Kidney (tissue), 14 donors: ENCODE results near the gene ARHGAP29. TPM values are rescaled to one million over a fixed set of nuclear protein-coding genes. Genes with fewer than 3 reads are reported as not detected.

Source experiments
- DNase-seq, 5 donors: peaks; one replicate each; pipeline ENCODE4 v3.0.0-alpha.2; 2013 to 2020
- FAIRE-seq: peaks from 2 replicates; lab custom pipeline; 2012; peaks lifted over from hg19 to GRCh38; lab: Jason Lieb, UNC
- H3K27ac ChIP-seq, 2 donors: one replicate each; pipeline ENCODE4 v1.7.0; 2013; ENCODE audit warnings: low read depth in 2 of 2, low read length in 2 of 2, inconsistent platforms in 1 of 2
- H3K27me3 ChIP-seq: one replicate; pipeline ENCODE4 v1.7.1; 2013; ENCODE audit warnings: low read length, inconsistent platforms; ENCODE audit not compliant: control insufficient read depth, insufficient read depth
- H3K36me3 ChIP-seq, 3 donors: one replicate each; pipeline versions ENCODE4 v1.7.0 to v1.7.1; 2013; ENCODE audit warnings: low read length in 3 of 3, control low read depth in 1 of 3, inconsistent platforms in 1 of 3; ENCODE audit not compliant: insufficient read depth in 3 of 3, control insufficient read depth in 2 of 3
- H3K4me1 ChIP-seq, 3 donors: one replicate each; pipeline versions ENCODE4 v1.7.0 to v1.7.1; 2013; ENCODE audit warnings: low read length in 3 of 3, inconsistent platforms in 1 of 3, low read depth in 1 of 3; ENCODE audit not compliant: control insufficient read depth in 2 of 3, insufficient read depth in 2 of 3
- H3K4me3 ChIP-seq, 3 donors: one replicate each; pipeline versions ENCODE4 v1.7.0 to v1.8.1; 2013; ENCODE audit warnings: low read length in 3 of 3, control low read depth in 1 of 3, inconsistent platforms in 1 of 3
- H3K9ac ChIP-seq, 3 donors: one replicate each; pipeline versions ENCODE4 v1.7.0 to v1.7.1; 2013; ENCODE audit warnings: low read length in 3 of 3, control low read depth in 1 of 3, inconsistent platforms in 1 of 3
- H3K9me3 ChIP-seq, 3 donors: one replicate each; pipeline versions ENCODE4 v1.7.0 to v1.7.1; 2013; ENCODE audit warnings: low read length in 3 of 3, control low read depth in 1 of 3, inconsistent platforms in 1 of 3; ENCODE audit not compliant: control insufficient read depth in 2 of 3, insufficient read depth in 1 of 3
- CTCF ChIP-seq: IDR thresholded peaks from 3 replicates; pipeline ENCODE4 v1.5.1; 2012; ENCODE audit warnings: mild to moderate bottlenecking, moderate library complexity, borderline replicate concordance; ENCODE audit not compliant: insufficient read depth; ENCODE audit errors: extremely low read depth
- intact Hi-C: fragments of 100-400 bp; cut with DNase I; formaldehyde crosslinking; loops from one replicate; pipeline ENCODE4 v1.11.1; 2022
- polyA plus RNA-seq: library from polyadenylated mRNA; stranded (reverse); fragments of 350-450 nt; fragmentation: Illumina TruSeq; extraction: RNeasy Lipid Tissue Mini Kit (QIAGEN cat#74804); gene quantifications from one replicate; pipeline ENCODE4 v1.2.3, GENCODE V29; 2014; ENCODE audit warnings: low read depth, low replicate concordance; ENCODE audit not compliant: insufficient read depth
- total RNA-seq: library from RNA; stranded (reverse); fragmentation: NEBNext Ultra II Directional; extraction: Animal tissue kit (Norgen Biotek cat#: 25700); gene quantifications from one replicate; pipeline ENCODE4 v1.2.1, GENCODE V29; 2021
- donor health status: control.
- donor health status: control.
- donor health status: control.
- donor health status: control.
- donor health status: control.
- donor health status: DM: yes; HTN: yes; CAD: no.
- donor health status: Normal renal cell carcinoma (clear cell type).

The ARHGAP29 gene
- total and polyA plus RNA-seq, 2 donors from 2014 or later: 15.9 to 145 TPM

- peaks cover 4 to 42% (median 30%) of the 10 kb centered on the region in 3 donors for H3K36me3 ChIP-seq
- DNase-seq (no peak), FAIRE-seq (no peak)
- no peaks in the 10 kb centered on the region for H3K4me1 ChIP-seq
- TF ChIP-seq CTCF: no peak
- no peak overlapping the region for H3K9ac ChIP-seq
- H3K27me3 ChIP-seq: no peaks in the 10 kb centered on the region
- H3K27ac ChIP-seq: no peak overlapping the region
- intact Hi-C loops: no loop called here
- H3K9me3 ChIP-seq: no peaks in the 10 kb centered on the region
- H3K4me3 ChIP-seq: no peak overlapping the region
These were observed 35.1 kb downstream of the ARHGAP29 start for GRCh38 chr1:94202241-94202640.

- Histone ChIP-seq H3K27ac (no peak overlapping the region), H3K9me3 (no peaks in the 10 kb centered on the region), H3K9ac (no peak overlapping the region), H3K4me1 (no peaks in the 10 kb centered on the region), H3K4me3 (no peak overlapping the region), H3K36me3 (peaks cover 4 to 35% (median 24%) of the 10 kb centered on the region in 3 donors), H3K27me3 (no peaks in the 10 kb centered on the region)
- FAIRE-seq: no peak
- DNase-seq: no peak
- TF ChIP-seq CTCF: no peak
- intact Hi-C loops: no loop called here
These were observed 38.0 kb downstream of the ARHGAP29 start for GRCh38 chr1:94199398-94199797.

- H3K27ac ChIP-seq: no peak overlapping the region
- no peaks in the 10 kb centered on the region for H3K27me3 ChIP-seq
- H3K36me3 ChIP-seq: peaks cover 2 to 11% (median 2%) of the 10 kb centered on the region in 3 donors
- no peak overlapping the region for H3K4me3 ChIP-seq
- H3K9ac ChIP-seq: no peak overlapping the region
- intact Hi-C loops: no loop called here
- DNase-seq (no peak), FAIRE-seq (no peak)
- H3K9me3 ChIP-seq: no peaks in the 10 kb centered on the region
- no peaks in the 10 kb centered on the region for H3K4me1 ChIP-seq
- no peak for TF ChIP-seq CTCF
These were observed 43.1 kb downstream of the ARHGAP29 start for GRCh38 chr1:94194079-94194865.
